ENCODE results near the gene F13B.
"Not testable (repeated sequence)": the region's sequence is repeated elsewhere in the genome, so short reads cannot be mapped to it uniquely, and the experiment has no call there.

Gene F13B, protein sequence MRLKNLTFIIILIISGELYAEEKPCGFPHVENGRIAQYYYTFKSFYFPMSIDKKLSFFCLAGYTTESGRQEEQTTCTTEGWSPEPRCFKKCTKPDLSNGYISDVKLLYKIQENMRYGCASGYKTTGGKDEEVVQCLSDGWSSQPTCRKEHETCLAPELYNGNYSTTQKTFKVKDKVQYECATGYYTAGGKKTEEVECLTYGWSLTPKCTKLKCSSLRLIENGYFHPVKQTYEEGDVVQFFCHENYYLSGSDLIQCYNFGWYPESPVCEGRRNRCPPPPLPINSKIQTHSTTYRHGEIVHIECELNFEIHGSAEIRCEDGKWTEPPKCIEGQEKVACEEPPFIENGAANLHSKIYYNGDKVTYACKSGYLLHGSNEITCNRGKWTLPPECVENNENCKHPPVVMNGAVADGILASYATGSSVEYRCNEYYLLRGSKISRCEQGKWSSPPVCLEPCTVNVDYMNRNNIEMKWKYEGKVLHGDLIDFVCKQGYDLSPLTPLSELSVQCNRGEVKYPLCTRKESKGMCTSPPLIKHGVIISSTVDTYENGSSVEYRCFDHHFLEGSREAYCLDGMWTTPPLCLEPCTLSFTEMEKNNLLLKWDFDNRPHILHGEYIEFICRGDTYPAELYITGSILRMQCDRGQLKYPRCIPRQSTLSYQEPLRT

DNA sequence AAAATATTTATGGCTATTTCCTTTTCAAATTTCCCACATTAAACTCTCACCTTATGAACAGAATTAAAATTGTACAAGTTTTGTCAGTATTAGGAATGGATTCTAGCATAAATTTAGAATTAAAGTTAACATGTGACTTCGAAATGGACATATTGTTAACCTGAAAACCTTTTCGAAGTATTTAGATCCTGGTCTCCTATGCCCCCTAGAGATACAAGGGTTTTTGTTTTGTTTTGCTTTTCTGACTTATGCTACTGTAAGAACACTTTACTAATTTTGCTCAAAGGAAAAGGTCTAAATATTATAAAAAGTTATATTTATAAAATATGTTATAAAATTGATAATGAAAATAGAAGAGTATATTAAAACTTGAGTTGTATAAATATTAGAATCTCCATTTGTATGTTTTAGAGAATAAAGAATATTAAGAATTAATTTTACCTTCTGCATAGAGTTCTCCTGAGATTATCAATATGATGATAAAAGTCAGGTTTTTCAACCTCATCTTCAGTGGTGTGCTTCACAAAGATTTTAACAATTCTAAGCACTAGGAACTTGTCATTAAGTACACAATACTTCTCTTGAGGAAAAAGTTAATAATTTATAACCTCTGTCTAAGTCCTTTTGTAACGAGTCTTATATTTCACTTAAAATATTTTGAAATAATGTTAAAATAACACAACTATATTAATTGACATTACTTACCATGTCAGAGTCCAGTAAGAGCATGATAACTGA, at the start of gene F13B:
TSS of gene F13B (minus strand) at position 542 of the 738 bp plus-strand sequence. CDS start at position 505, 37 bp downstream.
- no peak for DNase-seq (ENCODE audit: low read depth in 3 of 3)

DNA sequence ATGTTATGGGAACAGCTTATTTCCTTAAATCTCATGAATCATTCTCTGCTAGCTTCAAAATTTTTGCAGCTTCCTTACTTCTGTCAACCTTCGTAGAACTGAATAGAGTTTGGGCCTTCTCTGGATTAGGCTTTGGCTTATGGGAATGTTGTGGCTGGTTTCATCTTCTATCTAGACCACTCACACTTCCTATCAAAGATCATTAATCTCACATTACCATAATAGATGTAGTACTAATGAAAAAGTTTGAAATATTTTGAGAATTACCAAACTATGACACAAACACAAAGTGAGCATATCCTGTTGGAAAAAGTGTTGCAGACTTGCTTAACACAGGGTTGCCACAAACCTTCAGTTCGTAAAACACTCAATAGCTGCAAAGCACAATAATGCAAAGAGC, 49.1 kb upstream of the F13B start:
- DNase-seq (ENCODE audit: low read depth in 3 of 3), result no peak

DNA sequence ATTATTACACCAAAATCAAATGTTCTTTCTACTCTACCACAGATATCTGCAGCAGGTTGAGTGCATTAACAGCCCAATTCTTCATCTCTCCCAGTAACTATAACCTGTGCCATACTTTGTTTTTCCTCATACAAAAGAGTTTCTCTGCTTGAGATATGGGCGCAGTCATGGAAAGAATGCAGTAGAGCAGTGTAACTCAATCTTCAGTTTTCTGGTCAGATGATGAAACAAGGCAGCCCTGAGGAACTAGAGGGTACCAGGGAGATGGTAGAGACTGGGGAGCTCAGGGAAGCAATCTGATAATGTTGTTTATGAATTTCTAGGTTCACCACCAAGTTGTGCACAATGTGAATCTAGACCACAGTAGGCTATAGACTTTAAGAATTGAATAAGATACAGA, 39.8 kb upstream of the F13B start:
- DNase-seq (ENCODE audit: low read depth in 3 of 3), result no peak

DNA sequence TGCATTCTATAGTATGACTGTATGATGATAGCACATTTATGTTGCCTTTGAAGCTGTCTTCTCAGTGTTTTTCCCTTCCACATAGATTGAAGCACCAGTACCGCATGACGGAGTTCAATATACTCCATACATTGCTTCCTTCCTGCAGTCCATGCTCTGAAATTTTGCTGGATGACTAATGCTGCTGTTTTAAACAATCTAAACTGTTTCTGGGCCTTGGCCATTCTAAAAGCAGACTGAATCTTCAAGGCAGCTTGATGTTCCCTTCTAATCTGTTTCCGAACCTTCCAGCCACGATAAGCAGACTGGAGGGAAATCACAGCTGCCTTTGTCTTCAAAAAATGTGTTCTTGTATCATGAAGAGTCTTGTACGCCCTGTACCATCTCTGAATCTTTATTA, 36.2 kb upstream of the F13B start:
- DNase-seq (ENCODE audit: low read depth in 3 of 3), result no peak

DNA sequence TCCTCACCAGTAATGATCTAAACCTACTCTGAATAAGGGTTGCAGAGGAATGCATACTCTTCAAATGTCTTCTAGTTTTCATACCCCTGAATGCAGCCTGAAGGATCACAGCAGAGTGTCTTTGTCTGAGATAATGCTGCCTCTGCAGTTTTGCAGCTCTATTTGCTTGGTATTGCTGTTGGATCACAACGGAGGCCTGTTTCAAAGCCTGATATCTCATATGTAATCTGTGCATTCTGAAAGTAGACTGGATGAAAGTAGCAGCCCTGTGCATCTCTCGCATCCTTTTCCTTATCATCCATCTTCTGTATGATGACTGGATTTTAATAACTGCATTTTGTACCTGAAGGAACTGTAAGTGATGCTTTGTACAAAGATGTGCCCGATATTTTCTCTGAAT, 34.9 kb upstream of the F13B start:
- no peak for DNase-seq (ENCODE audit: low read depth in 3 of 3)

DNA sequence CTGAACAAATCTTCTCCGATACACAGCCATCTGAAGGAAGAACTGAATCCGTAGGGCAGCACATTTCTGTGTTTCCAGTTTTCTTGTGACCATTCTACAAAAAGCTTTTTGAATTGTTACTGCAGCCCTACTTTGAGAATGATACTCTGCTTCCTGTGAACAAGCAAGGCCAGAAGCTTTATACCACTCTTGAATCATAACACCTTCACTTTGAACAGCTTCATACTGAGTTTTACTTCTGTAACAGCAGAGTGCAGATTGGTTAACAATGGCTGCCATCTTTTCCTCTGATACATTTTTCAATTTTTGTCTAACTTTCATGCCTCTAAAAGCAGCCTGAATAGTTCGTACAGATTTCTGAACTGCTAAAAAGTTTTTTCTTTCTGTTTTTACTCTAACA, 33.6 kb upstream of the F13B start:
- no peak for DNase-seq (ENCODE audit: low read depth in 3 of 3)

DNA sequence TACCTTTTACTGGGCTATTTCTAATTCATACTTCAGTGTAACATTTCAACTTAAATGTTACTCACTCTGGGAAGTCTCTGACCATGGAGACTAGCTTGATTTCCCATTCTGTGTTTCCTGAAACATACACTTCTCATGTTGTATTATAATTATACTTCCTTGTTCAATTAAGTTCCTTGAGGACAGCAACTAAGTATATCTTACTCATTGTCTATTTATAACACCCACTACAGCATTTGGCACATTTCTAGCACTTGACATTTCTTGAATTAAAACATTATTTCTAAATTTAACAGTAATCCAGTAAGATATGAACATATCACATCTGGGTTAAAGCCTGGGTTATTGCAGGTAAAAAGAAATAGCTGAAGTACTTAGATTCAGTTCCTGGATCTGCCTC, 32.4 kb upstream of the F13B start:
- DNase-seq (ENCODE audit: low read depth in 3 of 3), result no peak

DNA sequence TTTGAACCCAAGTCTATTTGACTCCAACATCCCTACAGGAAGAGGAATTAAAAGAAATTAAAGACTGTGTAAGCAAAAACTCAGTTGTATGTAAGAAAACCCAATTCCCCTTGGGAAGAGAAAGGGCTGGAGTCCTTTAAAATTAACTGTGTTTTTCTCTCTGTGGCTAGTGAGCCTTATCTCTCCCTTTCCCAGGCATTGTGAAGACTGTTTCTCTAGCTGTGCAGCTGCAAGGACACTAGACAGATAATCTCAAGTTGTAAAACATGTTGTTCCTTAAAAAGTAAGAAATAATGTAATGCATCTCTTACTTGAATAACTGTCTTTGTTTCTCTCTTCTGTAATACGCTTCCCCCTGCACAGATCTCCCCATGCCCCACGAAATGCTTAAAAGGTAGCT, 29.9 kb upstream of the F13B start:
- not testable (repeated sequence) for DNase-seq (ENCODE audit: low read depth in 3 of 3)

DNA sequence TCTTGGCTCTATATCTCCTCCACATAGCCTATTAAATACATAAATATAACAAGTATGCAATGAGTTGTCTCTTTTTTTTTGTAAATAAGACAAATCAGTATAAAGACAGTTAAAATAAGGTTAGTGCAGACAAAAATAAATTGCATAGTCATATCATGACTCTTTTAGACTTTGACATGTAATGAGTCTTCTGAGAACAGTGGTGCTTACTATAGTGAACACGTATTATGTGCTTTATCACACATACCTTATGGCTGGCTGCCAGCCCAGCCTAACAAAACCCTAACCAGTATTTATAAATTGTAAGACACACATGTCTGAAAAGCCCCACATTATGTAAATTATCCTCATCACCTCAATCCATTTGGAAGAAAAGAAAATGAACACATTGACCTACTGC, 29.1 kb upstream of the F13B start:
- no peak for DNase-seq (ENCODE audit: low read depth in 3 of 3)

DNA sequence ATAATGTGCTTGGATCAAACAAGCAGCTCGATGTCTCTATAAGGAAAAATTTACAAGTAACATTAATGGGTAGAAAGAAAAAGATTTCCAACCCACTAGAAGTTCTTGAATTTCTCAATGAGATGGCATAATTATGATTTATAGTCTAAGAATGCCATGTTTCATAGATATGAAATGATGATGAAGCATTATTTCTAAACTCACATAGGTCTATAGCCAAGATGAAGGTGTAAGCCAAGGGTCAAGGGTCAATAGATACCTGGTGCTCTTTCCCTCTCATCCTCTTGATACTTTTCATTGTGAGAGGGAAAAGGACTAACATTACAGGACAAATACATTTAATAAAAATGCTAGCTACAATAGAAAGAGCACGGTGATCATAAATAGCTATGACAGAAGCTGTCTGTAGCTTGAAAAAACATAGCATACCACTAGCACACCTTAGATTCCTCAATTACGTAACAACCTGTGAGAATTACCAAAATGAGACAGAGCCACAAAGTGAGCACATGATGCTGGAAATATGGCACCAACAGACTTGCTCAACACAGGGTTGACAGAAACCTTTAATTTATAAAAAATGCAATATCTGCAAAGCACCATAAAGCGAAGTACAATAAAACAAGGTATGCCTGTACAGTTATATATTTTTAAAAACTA, 26.3 kb upstream of the F13B start:
- no peak for DNase-seq (ENCODE audit: low read depth in 3 of 3)

DNA sequence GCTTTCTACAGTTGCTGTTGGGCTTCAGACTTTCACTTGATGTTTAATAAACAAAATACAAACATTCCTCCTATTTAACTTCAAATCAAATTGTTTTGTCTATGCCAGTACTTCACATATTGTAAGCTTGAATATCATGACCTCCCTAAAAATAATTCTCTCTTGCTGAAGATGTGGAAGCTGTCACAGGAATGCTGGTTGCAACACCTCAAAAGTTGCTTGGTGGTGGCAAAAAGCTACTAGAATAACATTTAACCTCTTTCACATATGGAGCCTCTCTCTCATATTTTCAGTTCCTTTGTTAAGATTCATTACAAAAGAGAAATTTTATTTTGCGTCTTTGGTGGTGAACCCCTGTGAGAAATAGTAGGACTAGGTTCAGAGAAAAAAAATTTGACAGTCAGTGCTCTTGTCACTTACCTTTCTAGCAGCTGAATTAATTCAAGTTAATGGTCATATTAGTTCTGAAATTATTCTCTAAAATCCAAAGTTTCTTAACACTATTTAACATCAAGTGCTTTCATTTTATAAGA, 25.5 kb upstream of the F13B start:
- DNase-seq (ENCODE audit: low read depth in 3 of 3), result no peak

DNA sequence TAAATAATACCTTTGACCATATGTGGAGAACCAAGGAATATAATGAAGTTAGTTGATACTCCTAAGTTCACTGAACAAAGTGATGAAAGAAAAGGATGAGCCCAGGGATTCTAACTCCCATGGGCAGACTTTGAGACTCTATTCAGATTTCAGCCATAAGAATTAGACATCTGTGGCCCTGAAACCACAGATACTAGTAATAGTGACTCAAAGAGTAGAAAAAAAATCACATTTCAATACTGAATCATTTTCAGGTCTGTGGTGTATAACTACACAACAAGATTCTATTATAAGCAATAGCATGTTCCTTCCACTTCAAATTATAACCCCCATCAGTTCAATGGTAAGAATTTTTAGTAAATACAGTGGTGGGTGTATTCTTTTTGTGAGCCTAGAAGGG, 16.4 kb upstream of the F13B start:
- DNase-seq (ENCODE audit: low read depth in 3 of 3), result no peak

DNA sequence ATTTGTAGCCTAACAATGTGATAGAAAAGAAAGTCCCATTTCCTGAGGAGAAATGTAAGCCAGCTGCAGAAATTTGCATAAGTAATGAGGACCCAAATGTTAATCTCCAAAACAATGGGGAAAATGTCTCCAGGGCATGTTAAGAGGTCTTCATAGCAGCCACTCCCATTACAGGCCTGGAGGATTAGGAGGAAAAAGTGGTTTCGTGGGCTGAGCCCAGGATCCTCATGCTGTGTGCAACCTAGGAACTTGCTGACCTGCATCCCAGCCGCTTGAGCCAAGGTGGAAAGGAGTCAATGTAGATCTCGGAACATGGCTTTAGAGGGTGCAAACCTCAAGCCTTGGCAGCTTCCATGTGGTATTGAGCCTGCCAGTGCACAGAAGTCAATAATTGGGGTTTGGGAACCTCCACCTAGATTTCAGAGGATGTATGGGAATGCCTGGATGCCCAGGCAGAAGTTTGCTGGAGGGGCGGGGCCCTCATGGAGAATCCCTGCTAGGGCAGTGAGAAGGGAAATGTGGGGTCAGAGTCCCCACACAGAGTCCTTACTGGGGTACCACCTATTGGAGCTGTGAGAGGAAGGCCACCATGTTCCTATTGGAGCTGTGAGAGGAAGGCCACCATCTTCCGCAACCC, 14.2 kb upstream of the F13B start:
- DNase-seq (ENCODE audit: low read depth in 3 of 3), result no peak

DNA sequence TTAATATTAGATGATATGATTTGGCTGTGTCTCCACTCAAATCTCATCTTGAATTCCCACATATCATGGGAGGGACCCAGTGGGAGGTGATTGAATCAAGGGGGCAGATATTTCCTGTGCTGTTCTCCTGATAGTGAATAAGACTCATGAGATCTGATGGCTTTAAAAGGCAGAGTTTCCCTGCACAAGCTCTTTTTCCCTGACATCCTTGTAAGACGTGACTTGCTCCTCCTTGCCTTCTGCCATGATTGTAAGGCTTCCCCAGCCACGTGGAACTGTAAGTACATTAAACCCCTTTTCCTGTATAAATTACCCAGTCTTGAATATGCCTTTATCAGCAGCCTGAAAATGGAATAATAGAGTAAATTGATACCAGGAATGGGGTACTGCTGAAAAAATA, 13.3 kb upstream of the F13B start:
- no peak for DNase-seq (ENCODE audit: low read depth in 3 of 3)

DNA sequence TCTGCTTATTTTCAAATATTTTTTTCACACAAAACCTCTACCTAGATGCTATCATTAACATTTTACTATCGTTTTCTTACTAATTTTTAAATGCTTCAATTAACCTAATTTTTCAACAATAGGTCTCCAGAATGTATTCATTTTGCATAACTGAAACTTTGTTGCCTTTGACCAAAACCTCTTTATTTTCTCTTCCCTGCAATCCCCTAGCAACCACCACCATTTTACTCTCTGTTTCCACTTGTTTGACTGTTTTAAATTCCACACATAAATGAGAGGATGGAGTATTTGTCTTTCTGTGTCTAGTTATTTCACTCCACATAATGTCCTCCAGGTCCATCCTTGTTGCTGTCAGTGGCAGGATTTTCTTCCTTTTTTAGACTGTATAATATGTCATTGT, 9.5 kb upstream of the F13B start:
- no peak for DNase-seq (ENCODE audit: low read depth in 3 of 3)

DNA sequence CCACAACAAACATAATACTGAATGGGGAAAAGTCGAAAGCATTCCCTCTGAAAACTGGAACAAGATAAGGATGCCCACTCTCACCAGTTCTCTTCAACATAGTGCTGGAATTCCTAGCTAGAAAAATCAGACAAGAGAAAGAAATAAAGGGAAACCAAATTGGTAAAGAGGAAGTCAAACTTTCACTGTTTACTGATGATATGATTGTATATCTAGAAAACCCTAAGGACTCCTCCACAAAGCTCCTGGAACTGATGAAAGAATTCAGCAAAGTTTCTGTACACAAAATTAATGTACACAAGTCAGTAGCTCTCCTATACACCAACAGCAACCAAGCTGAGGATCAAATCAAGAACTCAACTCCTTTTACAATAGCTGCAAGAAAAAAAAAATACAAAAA, 6.9 kb upstream of the F13B start:
- no peak for DNase-seq (ENCODE audit: low read depth in 3 of 3)

DNA sequence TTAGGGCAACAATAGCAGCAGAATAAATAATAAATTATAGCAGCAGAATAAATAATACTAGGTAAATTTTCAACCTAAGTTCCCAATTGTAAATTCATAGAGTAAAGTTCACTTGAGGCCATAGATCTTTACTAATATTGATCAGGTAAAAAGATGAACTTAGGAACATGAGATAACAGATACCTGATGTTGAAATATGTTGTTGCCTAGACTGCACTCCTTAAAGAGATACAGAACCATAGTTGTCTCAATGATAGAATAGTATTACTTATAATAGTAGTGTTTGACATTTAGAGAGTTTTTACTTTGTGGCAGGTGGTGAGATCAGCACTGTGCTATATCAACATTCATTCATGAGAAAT, 378 bp upstream of the F13B start:
- no peak for DNase-seq (ENCODE audit: low read depth in 3 of 3)

DNA sequence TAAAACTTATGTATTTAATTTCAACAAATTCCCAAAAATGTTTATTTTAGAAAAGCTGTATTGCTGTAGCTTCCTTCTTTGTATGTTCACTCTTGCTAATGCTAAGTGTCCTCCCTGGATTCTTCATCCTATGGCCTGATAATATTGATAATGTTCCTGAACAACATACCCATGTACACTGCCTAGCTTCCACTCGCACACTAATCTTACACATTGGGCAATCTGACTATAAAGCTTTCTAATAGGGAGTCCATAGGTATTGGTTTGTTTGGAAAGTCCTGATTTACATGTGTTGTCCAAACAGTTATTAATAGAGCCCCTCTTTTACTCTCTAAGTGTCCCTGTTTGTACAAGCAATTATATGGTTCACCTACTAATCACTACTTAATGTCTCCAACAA, 783 bp downstream of the F13B start:
- DNase-seq (ENCODE audit: low read depth in 3 of 3), result no peak

DNA sequence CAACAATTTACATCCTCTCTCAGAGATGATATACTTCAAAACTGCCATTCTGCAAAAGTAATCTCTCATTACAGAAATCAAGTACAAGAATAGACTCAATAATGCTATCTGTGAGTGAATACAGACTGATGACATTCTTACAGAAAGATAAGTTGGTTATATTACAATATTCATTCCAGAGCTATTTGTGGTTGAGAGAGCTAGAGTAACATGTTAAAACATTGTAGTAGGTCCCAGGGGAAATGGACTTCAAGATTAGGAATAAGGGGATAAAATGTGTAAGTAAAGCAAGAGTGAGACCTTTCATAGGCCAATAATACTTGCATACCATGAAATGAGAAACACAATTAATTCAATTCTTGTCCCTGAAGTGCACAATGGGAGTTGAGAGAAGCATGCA, 1.5 kb downstream of the F13B start:
- DNase-seq (ENCODE audit: low read depth in 3 of 3), result no peak

DNA sequence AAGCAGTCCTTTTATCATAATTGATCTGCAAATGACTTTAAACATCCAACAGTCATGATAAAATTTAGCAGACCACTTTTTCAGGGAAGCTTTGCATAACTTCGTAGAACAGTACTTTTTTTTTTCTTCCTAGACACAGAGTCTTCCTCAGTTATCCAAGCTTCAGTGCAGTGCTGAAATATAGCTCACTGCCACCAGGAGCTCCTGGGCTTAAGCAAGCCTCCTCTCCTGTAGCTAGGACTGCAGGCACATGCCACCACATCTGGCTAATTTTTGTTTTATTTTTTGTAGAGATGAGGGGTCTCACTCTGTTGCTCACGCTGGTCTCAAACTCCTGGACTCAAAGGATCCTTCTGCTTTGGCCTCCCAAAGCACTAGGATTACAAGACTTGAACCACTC, 3.8 kb downstream of the F13B start:
- DNase-seq (ENCODE audit: low read depth in 3 of 3), result no peak

DNA sequence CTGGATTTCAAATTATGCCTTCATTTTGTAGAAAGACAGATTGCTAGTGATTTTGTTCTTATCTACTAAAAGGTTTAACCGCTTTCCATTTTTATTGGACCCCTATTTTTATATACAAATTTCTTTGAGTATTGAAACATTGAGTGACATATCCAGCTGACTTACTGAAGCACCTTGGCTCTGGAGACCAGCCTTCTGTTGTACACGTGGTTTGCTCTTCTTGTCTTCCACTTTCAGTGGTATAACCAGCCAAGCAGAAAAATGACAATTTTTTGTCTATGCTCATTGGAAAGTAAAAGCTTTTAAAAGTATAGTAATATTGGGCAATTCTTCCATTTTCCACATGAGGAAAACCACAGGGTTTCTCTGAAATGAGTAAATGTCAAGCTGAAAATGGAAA, 4.4 kb downstream of the F13B start:
- no peak for DNase-seq (ENCODE audit: low read depth in 3 of 3)

DNA sequence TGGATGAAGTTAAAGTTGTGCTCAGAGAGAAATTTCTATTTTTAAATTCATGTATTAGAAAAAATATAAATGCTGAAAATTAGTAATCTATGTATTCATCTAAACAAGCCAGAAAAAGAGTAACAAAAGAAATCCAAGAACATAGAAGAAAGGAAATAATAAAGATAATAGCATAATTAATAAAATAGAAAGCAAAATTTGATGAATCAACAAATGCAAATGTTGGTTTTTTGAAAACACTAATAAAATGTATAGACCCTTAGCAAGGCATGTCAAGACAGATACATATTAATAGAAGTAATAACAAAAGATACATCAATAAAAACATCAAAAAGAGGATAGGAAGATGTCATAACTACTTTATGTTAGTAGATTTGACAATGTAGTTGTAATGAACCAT, 18.0 kb downstream of the F13B start:
- DNase-seq (ENCODE audit: low read depth in 3 of 3), result no peak
